Epithelial cell of esophagus (primary cell): ENCODE measurements around the gene AKAP11.
"Not testable (repeated sequence)": the region's sequence is repeated elsewhere in the genome, so short reads cannot be mapped to it uniquely, and the experiment has no call there.

Experiments used
- DNase-seq: peaks from one replicate; pipeline ENCODE4 v3.0.0; 2010; ENCODE audit warnings: low read depth
- H3K4me3 ChIP-seq: 2 replicates; pipeline ENCODE4 v1.5.1; 2011; ENCODE audit warnings: mild to moderate bottlenecking, low read length, control low read depth
- TF ChIP-seq, protein P1 (sequence below): IDR thresholded peaks from 2 replicates; pipeline ENCODE4 v1.5.1; 2011; ENCODE audit warnings: low read depth, mild to moderate bottlenecking, low read length, control low read depth, inconsistent platforms; ENCODE audit not compliant: insufficient read depth; ENCODE audit errors: missing control alignments

Gene AKAP11, protein sequence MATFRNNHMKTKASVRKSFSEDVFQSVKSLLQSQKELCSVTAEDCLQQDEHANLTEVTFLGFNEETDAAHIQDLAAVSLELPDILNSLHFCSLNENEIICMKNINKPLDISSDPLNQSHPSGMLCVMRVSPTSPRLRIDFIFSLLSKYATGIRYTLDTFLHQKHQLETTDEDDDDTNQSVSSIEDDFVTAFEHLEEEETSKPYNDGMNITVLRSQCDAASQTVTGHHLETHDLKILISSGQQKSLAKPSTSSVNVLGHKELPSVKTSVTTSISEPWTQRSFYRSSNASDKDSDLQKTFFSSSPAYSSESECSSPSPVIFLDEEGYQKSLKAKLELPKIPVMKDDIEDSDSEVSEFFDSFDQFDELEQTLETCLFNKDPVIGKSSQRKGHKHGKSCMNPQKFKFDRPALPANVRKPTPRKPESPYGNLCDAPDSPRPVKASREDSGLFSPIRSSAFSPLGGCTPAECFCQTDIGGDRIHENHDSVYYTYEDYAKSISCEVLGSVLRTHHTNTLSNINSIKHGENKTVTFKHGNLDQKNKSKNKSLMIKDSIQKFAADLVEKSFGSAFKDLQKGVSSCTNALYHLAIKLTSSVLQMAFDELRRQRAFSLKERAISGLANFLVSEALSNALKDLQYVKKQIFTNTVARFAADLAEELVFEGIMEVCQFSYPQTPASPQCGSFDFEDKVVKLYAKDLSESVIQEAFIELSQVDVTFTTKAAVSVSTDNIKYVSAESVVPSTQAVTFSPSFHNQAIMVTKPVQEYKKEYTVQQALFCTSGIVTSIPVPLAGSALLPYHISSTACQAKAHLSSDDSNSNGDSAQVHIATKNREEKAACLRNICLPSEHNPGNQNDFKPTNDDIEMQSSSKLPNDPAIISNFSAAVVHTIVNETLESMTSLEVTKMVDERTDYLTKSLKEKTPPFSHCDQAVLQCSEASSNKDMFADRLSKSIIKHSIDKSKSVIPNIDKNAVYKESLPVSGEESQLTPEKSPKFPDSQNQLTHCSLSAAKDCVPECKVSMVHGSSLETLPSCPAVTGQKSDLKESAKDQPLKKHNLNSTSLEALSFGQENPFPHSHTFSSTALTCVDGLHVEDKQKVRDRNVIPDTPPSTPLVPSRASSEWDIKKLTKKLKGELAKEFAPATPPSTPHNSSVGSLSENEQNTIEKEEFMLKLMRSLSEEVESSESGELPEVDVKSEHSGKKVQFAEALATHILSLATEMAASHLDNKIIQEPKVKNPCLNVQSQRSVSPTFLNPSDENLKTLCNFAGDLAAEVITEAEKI (N-terminal part only)

GRCh38 chr13:42272115-42272803, at the start of gene AKAP11:
Gene AKAP11 (plus strand): TSS chr13:42272152. CDS start chr13:42286349, 14,197 bp downstream.
- TF ChIP-seq, protein P1, sequence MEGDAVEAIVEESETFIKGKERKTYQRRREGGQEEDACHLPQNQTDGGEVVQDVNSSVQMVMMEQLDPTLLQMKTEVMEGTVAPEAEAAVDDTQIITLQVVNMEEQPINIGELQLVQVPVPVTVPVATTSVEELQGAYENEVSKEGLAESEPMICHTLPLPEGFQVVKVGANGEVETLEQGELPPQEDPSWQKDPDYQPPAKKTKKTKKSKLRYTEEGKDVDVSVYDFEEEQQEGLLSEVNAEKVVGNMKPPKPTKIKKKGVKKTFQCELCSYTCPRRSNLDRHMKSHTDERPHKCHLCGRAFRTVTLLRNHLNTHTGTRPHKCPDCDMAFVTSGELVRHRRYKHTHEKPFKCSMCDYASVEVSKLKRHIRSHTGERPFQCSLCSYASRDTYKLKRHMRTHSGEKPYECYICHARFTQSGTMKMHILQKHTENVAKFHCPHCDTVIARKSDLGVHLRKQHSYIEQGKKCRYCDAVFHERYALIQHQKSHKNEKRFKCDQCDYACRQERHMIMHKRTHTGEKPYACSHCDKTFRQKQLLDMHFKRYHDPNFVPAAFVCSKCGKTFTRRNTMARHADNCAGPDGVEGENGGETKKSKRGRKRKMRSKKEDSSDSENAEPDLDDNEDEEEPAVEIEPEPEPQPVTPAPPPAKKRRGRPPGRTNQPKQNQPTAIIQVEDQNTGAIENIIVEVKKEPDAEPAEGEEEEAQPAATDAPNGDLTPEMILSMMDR = no peak
- peak within 1 kb of the TSS; percentile 84 for H3K4me3 ChIP-seq
- peak; percentile 45 for DNase-seq

- no peak for DNase-seq
- TF ChIP-seq, protein P1 = no peak
- H3K4me3 ChIP-seq = no peak overlapping the region
These were observed 48.3 kb upstream of the AKAP11 start for GRCh38 chr13:42223681-42224080.

GRCh38 chr13:42225051-42225450, 46.9 kb upstream of the AKAP11 start:
- H3K4me3 ChIP-seq = no peak overlapping the region
- DNase-seq = no peak
- TF ChIP-seq, protein P1 = no peak

DNA sequence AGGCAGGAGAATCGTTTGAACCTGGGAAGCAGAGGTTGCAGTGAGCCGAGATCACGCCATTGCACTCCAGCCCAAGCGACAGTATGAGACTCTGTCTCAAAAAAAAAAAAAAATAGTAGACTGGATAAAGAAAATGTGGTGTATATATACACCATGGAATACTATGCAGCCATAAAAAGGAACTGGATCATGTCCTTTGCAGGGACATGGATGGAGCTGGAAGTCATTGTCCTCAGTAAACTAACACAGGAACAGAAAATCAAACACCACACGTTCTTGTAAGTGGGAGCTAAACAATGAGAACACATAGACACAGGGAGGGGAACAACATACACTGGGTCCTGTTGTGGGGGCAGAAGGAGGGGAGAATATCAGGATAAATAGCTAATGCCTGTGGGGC, 45.2 kb upstream of the AKAP11 start:
- DNase-seq, H3K4me3 ChIP-seq: not testable (repeated sequence)

GRCh38 chr13:42228527-42228926, 43.4 kb upstream of the AKAP11 start:
- H3K4me3 ChIP-seq = no peak overlapping the region
- TF ChIP-seq, protein P1 = no peak
- DNase-seq = no peak

DNA sequence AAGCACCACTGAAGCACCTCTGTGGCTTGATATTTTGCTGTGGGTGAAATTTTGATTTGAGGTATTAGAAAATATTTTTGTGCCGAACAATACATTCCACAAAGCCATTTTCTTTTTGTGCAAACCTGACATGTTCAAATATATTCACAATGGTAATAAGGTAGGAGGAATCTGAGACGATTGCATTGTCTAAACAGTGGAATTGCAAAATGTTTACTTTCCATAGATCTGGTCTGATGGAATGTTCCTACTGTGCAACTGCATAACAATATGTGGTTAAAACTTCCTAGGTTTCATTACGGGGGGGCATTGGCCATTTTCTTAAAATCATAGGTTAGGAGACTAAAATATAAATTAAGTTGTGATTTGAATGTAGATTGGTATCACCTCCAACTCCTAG, 42.7 kb upstream of the AKAP11 start:
- no peak for DNase-seq
- H3K4me3 ChIP-seq = no peak overlapping the region
- TF ChIP-seq, protein P1 = no peak

DNA sequence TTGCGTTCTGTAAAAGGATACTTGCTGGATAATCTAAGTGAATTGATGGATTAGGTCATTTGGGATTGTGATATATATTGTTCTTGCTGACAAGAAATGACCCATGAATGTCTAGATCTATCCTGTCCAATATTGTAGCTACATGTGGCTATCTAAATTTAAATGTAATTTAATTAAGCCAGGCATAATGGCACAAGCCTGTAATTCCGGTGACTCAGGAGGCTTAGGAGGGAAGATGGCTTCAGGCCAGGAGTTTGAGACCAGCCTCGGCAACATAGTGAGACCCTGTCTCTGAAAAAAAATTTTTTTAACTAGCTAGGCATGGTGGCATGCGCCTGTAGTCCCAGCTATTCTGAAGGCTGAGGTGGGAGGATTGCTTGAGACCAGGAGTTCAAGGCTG, 39.3 kb upstream of the AKAP11 start:
- TF ChIP-seq, protein P1 = no peak
- DNase-seq = no peak
- no peak overlapping the region for H3K4me3 ChIP-seq
